Upper lobe of right lung (tissue), 1 donor: ENCODE results near the gene ABI3. TPM values are rescaled to one million over a fixed set of nuclear protein-coding genes. Genes with fewer than 3 reads are reported as not detected.

Experiments used
- ATAC-seq: fragments of 200-7000 bp; cut with Tn5 transposase; one replicate; pipeline ENCODE4 v1.9.1; 2020; ENCODE audit warnings: mild to moderate bottlenecking, moderate library complexity
- DNase-seq: peaks from one replicate; pipeline ENCODE4 v3.0.0-alpha.2; 2020
- H3K27ac ChIP-seq: fragments of 200-600 bp; one replicate; pipeline ENCODE4 v1.8.0; 2022
- H3K27me3 ChIP-seq: fragments of 200-600 bp; one replicate; pipeline ENCODE4 v1.8.0; 2022; ENCODE audit warnings: mild to moderate bottlenecking
- H3K36me3 ChIP-seq: fragments of 200-600 bp; one replicate; pipeline ENCODE4 v1.8.0; 2022
- H3K4me1 ChIP-seq: fragments of 200-600 bp; one replicate; pipeline ENCODE4 v1.8.0; 2022
- H3K4me3 ChIP-seq: fragments of 200-600 bp; one replicate; pipeline ENCODE4 v1.8.0; 2022; ENCODE audit warnings: mild to moderate bottlenecking
- H3K9me3 ChIP-seq: fragments of 200-600 bp; one replicate; pipeline ENCODE4 v1.8.0; 2022
- CTCF ChIP-seq: fragments of 200-600 bp; IDR thresholded peaks from one replicate; pipeline ENCODE4 v1.8.0; 2022; ENCODE audit warnings: antibody characterized with exemption
- intact Hi-C: fragments of 100-400 bp; cut with DNase I; formaldehyde crosslinking; loops from one replicate; pipeline ENCODE4 v1.11.0; 2022
- total RNA-seq: library from RNA; stranded (reverse); fragmentation: NEBNext Ultra II Directional; extraction: Animal tissue kit (Norgen Biotek cat#: 25700); gene quantifications from one replicate; pipeline ENCODE4 v1.2.1, GENCODE V29; 2021
- donor health status: DM: no; HTN: yes; CAD: no; lungs with severe emphysema.

The ABI3 gene
- total RNA-seq, 1 donor from 2014 or later = 31.5 TPM

GRCh38 chr17:49195751-49196150 is 14.8 kb upstream of the ABI3 start:
- Histone ChIP-seq H3K9me3 (no peaks in the 10 kb centered on the region), H3K27ac (no peak overlapping the region), H3K4me1 (no peaks in the 10 kb centered on the region), H3K27me3 (no peaks in the 10 kb centered on the region), H3K4me3 (no peak overlapping the region), H3K36me3 (no peaks in the 10 kb centered on the region)
- TF ChIP-seq CTCF = no peak
- no peak for ATAC-seq
- DNase-seq = no peak
- intact Hi-C loops = no loop called here

GRCh38 chr17:49196520-49196919 is 14.0 kb upstream of the ABI3 start:
- TF ChIP-seq CTCF = no peak
- no peak for ATAC-seq

GRCh38 chr17:49197346-49197998 is 13.0 kb upstream of the ABI3 start:
- intact Hi-C loops = no loop called here
- H3K36me3 ChIP-seq = no peaks in the 10 kb centered on the region
- no peak for TF ChIP-seq CTCF
- no peaks in the 10 kb centered on the region for H3K4me1 ChIP-seq
- H3K9me3 ChIP-seq = no peaks in the 10 kb centered on the region
- ATAC-seq (no peak), DNase-seq (no peak)
- H3K27ac ChIP-seq = no peak overlapping the region
- no peaks in the 10 kb centered on the region for H3K27me3 ChIP-seq
- H3K4me3 ChIP-seq = no peak overlapping the region

More at GRCh38 chr17:49196520-49196919, 14.0 kb upstream of the ABI3 start:
- H3K9me3 ChIP-seq = no peaks in the 10 kb centered on the region
- no peaks in the 10 kb centered on the region for H3K27me3 ChIP-seq
- intact Hi-C loops = no loop called here
- H3K4me3 ChIP-seq = no peak overlapping the region
- no peak overlapping the region for H3K27ac ChIP-seq
- no peaks in the 10 kb centered on the region for H3K4me1 ChIP-seq
- no peak for DNase-seq
- H3K36me3 ChIP-seq = no peaks in the 10 kb centered on the region

GRCh38 chr17:49198211-49198610 is 12.3 kb upstream of the ABI3 start:
- Histone ChIP-seq H3K4me1 (no peaks in the 10 kb centered on the region), H3K4me3 (no peak overlapping the region), H3K36me3 (no peaks in the 10 kb centered on the region), H3K27me3 (no peaks in the 10 kb centered on the region), H3K27ac (no peak overlapping the region), H3K9me3 (no peaks in the 10 kb centered on the region)
- no peak for ATAC-seq
- no peak for DNase-seq
- intact Hi-C loops = no loop called here
- no peak for TF ChIP-seq CTCF

GRCh38 chr17:49200423-49201083 is 10.0 kb upstream of the ABI3 start:
- no peaks in the 10 kb centered on the region for H3K36me3 ChIP-seq
- H3K27me3 ChIP-seq = no peaks in the 10 kb centered on the region
- ATAC-seq (no peak), DNase-seq (no peak)
- intact Hi-C loops = no loop called here
- H3K27ac ChIP-seq = no peak overlapping the region
- TF ChIP-seq CTCF = no peak
- H3K4me3 ChIP-seq = no peak overlapping the region
- no peaks in the 10 kb centered on the region for H3K4me1 ChIP-seq
- no peaks in the 10 kb centered on the region for H3K9me3 ChIP-seq
